K562 (cell line): ENCODE results near the gene TOP3A. TPM values are rescaled to one million over a fixed set of nuclear protein-coding genes. Genes with fewer than 3 reads are reported as not detected.

Experiments used
- CEBPB ChIP-seq: fragments of 450-650 bp; IDR thresholded peaks from 2 replicates; pipeline ENCODE4 v1.6.1; 2016; ENCODE audit warnings: missing genetic modification characterization, missing compliant biosample characterization
- E2F8 ChIP-seq: fragments of 450-650 bp; IDR thresholded peaks from 2 replicates; pipeline ENCODE4 v1.7.1; 2018; ENCODE audit warnings: mild to moderate bottlenecking, low read depth; ENCODE audit not compliant: partially characterized antibody
- HOXB6 ChIP-seq: fragments of 250-450 bp; sonication (Bioruptor Pico); IDR thresholded peaks from 2 replicates; pipeline ENCODE4 v1.5.1; 2022; ENCODE audit warnings: mild to moderate bottlenecking, borderline replicate concordance
- ILF3 ChIP-seq: fragments of 450-650 bp; IDR thresholded peaks from 2 replicates; pipeline ENCODE4 v1.6.1; 2018; ENCODE audit warnings: antibody characterized with exemption, mild to moderate bottlenecking, moderate library complexity, borderline replicate concordance
- IRF1 ChIP-seq: sonication (generic); formaldehyde crosslinking; IDR thresholded peaks from 2 replicates; pipeline ENCODE4 v1.8.0; 2022; ENCODE audit warnings: missing genetic modification reagents, mild to moderate bottlenecking, borderline replicate concordance
- MBD2 ChIP-seq: sonication (generic); IDR thresholded peaks from 2 replicates; pipeline ENCODE4 v1.6.1; 2016; ENCODE audit warnings: low read depth, borderline replicate concordance
- MLX ChIP-seq, 2 experiments: fragments of 450-650 bp in 1 of 2; sonication (generic) in 1 of 2; formaldehyde crosslinking; conservative IDR thresholded peaks; 2 replicates each; pipeline versions ENCODE4 v1.4.0 to v1.8.1; 2020 to 2022; ENCODE audit warnings: mild to moderate bottlenecking in 1 of 2, missing genetic modification reagents in 1 of 2
- OTX1 ChIP-seq: fragments of 450-650 bp; formaldehyde crosslinking; IDR thresholded peaks from 2 replicates; pipeline ENCODE4 v1.4.0; 2022; ENCODE audit warnings: mild to moderate bottlenecking
- RREB1 ChIP-seq: fragments of 250-450 bp; sonication (Bioruptor Pico); IDR thresholded peaks from 2 replicates; pipeline ENCODE4 v1.4.0; 2020
- SIX5 ChIP-seq, 2 experiments: IDR thresholded peaks; 2 replicates each; pipeline ENCODE4 v1.6.1; 2011; ENCODE audit warnings: low read length in 2 of 2, borderline replicate concordance in 1 of 2, low read depth in 1 of 2, mild to moderate bottlenecking in 1 of 2, moderate library complexity in 1 of 2; ENCODE audit not compliant: insufficient read depth in 1 of 2
- TOE1 ChIP-seq, 2 experiments: fragments of 450-650 bp in 1 of 2; sonication (generic) in 1 of 2; formaldehyde crosslinking in 1 of 2; IDR thresholded peaks; 2 replicates each; pipeline versions ENCODE4 v1.7.1 to v1.8.0; 2016 to 2022; ENCODE audit warnings: borderline replicate concordance in 2 of 2, mild to moderate bottlenecking in 2 of 2, antibody characterized with exemption in 1 of 2, inconsistent platforms in 1 of 2, low read depth in 1 of 2, missing genetic modification reagents in 1 of 2, moderate library complexity in 1 of 2
- ZBTB34 ChIP-seq: fragments of 250-450 bp; sonication (Bioruptor Pico); IDR thresholded peaks from 2 replicates; pipeline ENCODE4 v1.8.0; 2021; ENCODE audit warnings: mild to moderate bottlenecking, moderate library complexity
- ZNF589 ChIP-seq: fragments of 200-800 bp; sonication (Bioruptor generic); IDR thresholded peaks from 2 replicates; pipeline ENCODE4 v1.6.1; 2016; ENCODE audit warnings: low read depth, missing genetic modification characterization, missing compliant biosample characterization
- polyA plus RNA-seq, 8 experiments: library from polyadenylated mRNA; depleted of rRNA in 4 of 8; stranded (reverse) in 5 of 8; unstranded in 3 of 8; fragments of >200 nt; fragmentation: Nextera tagmentation in 2 of 8; fragmentation: Illumina TruSeq in 1 of 8; extraction: Ambion mirVana in 2 of 8; extraction: Trizol in 1 of 8; gene quantifications; 2 replicates each; pipeline versions ENCODE4 v1.2.1 to v1.2.3, GENCODE V29; 2011 to 2014; ENCODE audit warnings: inconsistent platforms in 1 of 8, missing spikeins in 1 of 8
- total RNA-seq, 7 experiments: library from RNA; depleted of rRNA in 6 of 7; stranded (reverse); fragments of >200 nt in 6 of 7; fragmentation: Illumina TruSeq in 2 of 7; extraction: Trizol in 2 of 7; gene quantifications; 2 replicates each; pipeline versions ENCODE4 v1.2.1 to v1.2.3, GENCODE V29; 2011 to 2021; ENCODE audit warnings: low replicate concordance in 1 of 7

TOP3A gene
- total and polyA plus RNA-seq, 9 of the 15 experiments (the other 6 are each of a cell fraction or from before 2014, with no cell fraction given) = 5.2 to 49.7 (median 24.7) TPM

- TF ChIP-seq E2F8 (peak; percentile 96), CEBPB (tag) (no peak), ZBTB34 (CRISPR knock-in tag) (no peak), MLX (CRISPR knock-in tag; conservative IDR thresholded peaks at IDR 0.05) (no peak), MBD2 (peak; percentile 66), RREB1 (CRISPR knock-in tag) (no peak), ZNF589 (no peak), HOXB6 (no peak), TOE1 (IDR thresholded peaks at IDR 0.05; ENCODE audit: borderline replicate concordance) (peak; percentile 98), TOE1 (CRISPR knock-in tag; IDR thresholded peaks at IDR 0.05; ENCODE audit: borderline replicate concordance, low read depth) (0 out of 2 replicates have a peak, but pooled peaks have one; percentile 13), IRF1 (CRISPR knock-in tag) (no peak), SIX5 (IDR thresholded peaks at IDR 0.05; ENCODE audit: borderline replicate concordance in 1 of 2, insufficient read depth in 1 of 2, low read depth in 1 of 2, low read length in 2 of 2) (peak; percentile 54 to 61; a peak in 2 of 4 replicates), OTX1 (CRISPR knock-in tag) (no peak), ILF3 (no peak)
Observed at GRCh38 chr17:18314731-18315561, at the start of gene TOP3A, which contains the start of gene SMCR8 (continued).
